Stomach smooth muscle (tissue), 2 donors: ENCODE data around the gene C14orf180.

Experiments used
- H3K27ac ChIP-seq: one replicate; pipeline ENCODE4 v1.7.0; 2013; ENCODE audit warnings: mild to moderate bottlenecking, low read length, inconsistent platforms
- H3K27me3 ChIP-seq, 2 donors: one replicate each; pipeline ENCODE4 v1.7.0; 2013; ENCODE audit warnings: low read length in 2 of 2; ENCODE audit not compliant: insufficient read depth in 2 of 2, control insufficient read depth in 1 of 2
- H3K36me3 ChIP-seq, 2 donors: one replicate each; pipeline ENCODE4 v1.7.0; 2013; ENCODE audit warnings: low read length in 2 of 2; ENCODE audit not compliant: control insufficient read depth in 2 of 2, insufficient read depth in 2 of 2
- H3K4me1 ChIP-seq: one replicate; pipeline ENCODE4 v1.7.0; 2013; ENCODE audit warnings: low read length; ENCODE audit not compliant: control insufficient read depth, insufficient read depth
- H3K4me3 ChIP-seq, 2 donors: one replicate each; pipeline ENCODE4 v1.7.0; 2013; ENCODE audit warnings: low read length in 2 of 2
- H3K9ac ChIP-seq, 2 donors: one replicate each; pipeline ENCODE4 v1.7.0; 2013; ENCODE audit warnings: low read length in 2 of 2, mild to moderate bottlenecking in 1 of 2
- H3K9me3 ChIP-seq, 2 donors: one replicate each; pipeline ENCODE4 v1.7.0; 2013; ENCODE audit warnings: low read length in 2 of 2; ENCODE audit not compliant: control insufficient read depth in 2 of 2
- donor health status: healthy.
- donor health status: Pancreatic carcinoma.

C14orf180 gene

DNA sequence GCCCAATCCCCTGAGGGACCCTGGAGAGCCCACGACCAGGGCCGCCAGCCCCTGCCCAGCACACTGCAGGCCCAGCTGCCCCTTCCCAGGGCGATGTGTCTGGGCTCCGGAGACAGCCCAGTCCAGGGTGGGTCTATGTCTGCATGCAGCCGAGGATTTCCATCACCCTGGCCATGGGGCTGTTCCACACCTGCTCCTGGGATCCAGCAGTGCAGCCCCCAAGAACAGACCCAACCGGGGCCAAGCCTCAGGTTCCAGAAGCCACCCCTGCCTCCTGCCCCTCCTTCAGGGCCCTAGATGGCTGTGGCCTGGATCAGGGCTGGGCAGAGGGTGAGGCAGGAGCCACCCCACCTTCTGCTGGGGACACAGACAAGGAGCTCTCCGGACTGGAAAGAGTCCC lies 11.5 kb downstream of the C14orf180 start:
- Histone ChIP-seq H3K9ac (no peak overlapping the region), H3K27ac (no peak overlapping the region), H3K9me3 (no peaks in the 10 kb centered on the region), H3K4me3 (no peak overlapping the region), H3K4me1 (no peaks in the 10 kb centered on the region), H3K27me3 (peaks cover 0 to 14% of the 10 kb centered on the region in 2 donors), H3K36me3 (no peaks in the 10 kb centered on the region)

DNA sequence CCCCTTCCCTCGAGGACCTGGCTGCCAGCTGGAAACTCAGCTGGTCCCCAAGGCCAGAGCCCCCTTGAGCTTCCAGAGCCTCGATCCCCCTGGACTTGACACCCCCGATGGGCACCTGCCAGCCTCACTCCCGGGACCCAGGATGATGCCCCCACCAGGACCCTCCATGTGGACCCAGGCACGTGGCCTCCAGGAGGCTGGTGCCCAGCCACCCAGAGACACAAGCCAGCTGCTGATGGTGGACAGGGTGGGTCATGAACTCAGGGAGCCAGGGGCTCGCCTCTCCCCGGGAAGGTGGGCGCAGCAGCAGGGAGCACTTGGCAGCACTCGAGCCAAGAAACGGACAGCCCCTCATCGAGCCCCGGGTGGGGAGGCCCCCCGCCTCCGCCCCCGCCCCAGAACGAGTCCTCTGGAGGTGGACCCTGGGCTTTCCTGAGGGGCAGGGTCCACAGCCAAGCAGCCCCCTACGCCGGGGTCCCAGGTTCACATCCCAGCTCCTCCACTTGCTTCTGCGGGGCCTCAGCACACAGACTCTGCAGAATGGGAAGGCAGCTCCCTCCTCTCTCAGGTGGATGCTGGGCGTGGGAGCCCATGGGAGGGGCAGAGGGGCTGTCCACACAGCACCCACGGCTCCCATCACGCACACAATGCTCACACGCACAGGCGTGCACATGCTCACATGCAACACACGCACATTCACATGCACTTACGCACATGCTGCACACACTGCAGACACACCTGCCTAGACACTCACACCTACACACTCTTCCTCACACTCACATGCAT lies 12.1 kb downstream of the C14orf180 start:
- H3K27me3 ChIP-seq = peaks cover 0 to 14% of the 10 kb centered on the region in 2 donors
- no peaks in the 10 kb centered on the region for H3K9me3 ChIP-seq
- no peak overlapping the region for H3K27ac ChIP-seq
- no peak overlapping the region for H3K4me3 ChIP-seq
- no peaks in the 10 kb centered on the region for H3K36me3 ChIP-seq
- no peak overlapping the region for H3K9ac ChIP-seq
- H3K4me1 ChIP-seq = no peaks in the 10 kb centered on the region

DNA sequence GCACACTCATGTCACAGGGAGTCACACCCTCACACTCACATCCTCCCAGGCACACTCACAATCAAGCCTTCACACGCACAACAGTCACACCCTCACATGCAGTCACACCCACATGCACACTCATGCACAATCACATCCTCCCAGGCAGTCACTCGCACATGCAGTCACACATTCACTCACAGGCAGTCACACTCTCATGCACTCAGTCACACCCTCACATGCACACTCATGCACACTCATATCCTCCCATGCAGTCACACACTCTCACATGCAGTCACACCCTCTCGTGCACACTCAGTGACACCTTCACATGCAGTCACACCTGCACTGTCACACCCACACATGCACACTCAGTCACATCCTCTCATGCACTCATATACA lies 12.7 kb downstream of the C14orf180 start:
- H3K27ac ChIP-seq = no peak overlapping the region
- H3K9me3 ChIP-seq = no peaks in the 10 kb centered on the region
- peaks cover 0 to 12% of the 10 kb centered on the region in 2 donors for H3K27me3 ChIP-seq
- no peaks in the 10 kb centered on the region for H3K36me3 ChIP-seq
- no peak overlapping the region for H3K4me3 ChIP-seq
- H3K9ac ChIP-seq = no peak overlapping the region
- H3K4me1 ChIP-seq = no peaks in the 10 kb centered on the region

DNA sequence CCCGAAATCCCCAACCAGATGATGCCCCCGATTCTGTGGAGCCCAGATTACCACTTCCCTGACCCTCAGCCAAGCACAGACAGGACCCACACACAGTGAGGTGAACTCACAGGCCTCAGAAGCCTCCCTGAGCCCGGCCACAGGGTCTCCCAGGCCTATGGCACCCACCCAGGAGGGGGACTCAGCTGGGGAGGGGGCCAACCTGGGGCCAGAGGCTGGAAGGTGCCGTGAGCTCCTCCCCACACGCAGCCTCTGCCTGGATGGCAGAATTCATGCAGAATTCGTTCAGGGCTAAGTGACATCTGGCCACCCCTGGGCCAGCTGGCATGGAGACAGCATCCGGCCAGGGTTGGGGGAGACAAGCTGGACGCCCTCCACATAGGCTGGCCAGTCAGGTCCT lies 13.2 kb downstream of the C14orf180 start:
- no peaks in the 10 kb centered on the region for H3K36me3 ChIP-seq
- no peak overlapping the region for H3K9ac ChIP-seq
- no peaks in the 10 kb centered on the region for H3K9me3 ChIP-seq
- no peak overlapping the region for H3K27ac ChIP-seq
- no peaks in the 10 kb centered on the region for H3K4me1 ChIP-seq
- peaks cover 0 to 12% of the 10 kb centered on the region in 2 donors for H3K27me3 ChIP-seq
- H3K4me3 ChIP-seq = no peak overlapping the region

DNA sequence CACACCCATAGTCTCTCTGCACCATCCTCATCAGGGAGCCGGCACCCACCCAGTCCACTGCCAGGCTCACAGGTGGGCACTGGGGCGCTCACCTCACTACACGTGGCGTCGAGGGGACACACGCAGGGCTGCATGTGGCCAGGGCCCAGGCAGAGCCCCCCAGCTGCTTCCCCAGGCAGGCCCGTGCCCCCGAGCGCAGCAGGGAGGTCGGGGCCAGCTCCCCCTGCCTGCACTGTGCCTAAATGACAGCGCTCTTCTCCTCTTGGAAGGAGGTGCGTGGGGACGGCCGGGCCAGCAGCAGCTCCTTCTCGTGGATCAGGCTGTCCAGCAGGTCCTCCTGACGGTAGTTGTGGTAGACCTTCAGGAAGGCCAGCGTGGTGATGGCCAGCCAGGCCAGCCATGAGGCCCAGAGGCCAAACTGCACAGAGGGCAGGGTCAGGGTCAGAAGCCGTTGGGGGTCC lies 13.7 kb downstream of the C14orf180 start:
- H3K4me1 ChIP-seq = no peaks in the 10 kb centered on the region
- H3K27ac ChIP-seq = no peak overlapping the region
- no peaks in the 10 kb centered on the region for H3K36me3 ChIP-seq
- H3K9ac ChIP-seq = no peak overlapping the region
- no peak overlapping the region for H3K4me3 ChIP-seq
- peaks cover 0 to 12% of the 10 kb centered on the region in 2 donors for H3K27me3 ChIP-seq
- H3K9me3 ChIP-seq = no peaks in the 10 kb centered on the region

DNA sequence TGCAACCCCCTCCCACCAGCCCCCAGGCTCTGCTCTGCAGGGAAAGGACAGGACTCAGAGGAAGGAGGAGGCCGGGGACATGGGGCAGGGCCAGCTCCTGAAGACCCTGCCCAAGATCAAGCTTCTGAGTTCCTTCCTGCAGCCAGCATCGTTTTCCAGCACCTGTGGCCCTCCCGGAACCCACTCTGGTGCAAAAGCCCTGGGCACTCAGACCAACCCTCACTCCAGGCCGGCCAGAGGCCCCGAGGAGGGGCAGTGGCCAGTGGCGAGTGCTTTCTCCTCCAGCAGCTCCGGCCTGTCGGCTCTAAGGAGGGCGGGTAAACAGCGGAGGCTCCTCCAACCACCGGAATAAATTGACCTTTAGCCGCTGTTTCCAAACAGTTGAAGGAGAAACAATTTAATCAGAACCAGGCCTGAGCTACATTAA lies 14.2 kb downstream of the C14orf180 start:
- Histone ChIP-seq H3K4me1 (no peaks in the 10 kb centered on the region), H3K4me3 (no peak overlapping the region), H3K27me3 (peaks cover 0 to 15% of the 10 kb centered on the region in 2 donors), H3K36me3 (no peaks in the 10 kb centered on the region), H3K27ac (no peak overlapping the region), H3K9ac (no peak overlapping the region), H3K9me3 (no peaks in the 10 kb centered on the region)

DNA sequence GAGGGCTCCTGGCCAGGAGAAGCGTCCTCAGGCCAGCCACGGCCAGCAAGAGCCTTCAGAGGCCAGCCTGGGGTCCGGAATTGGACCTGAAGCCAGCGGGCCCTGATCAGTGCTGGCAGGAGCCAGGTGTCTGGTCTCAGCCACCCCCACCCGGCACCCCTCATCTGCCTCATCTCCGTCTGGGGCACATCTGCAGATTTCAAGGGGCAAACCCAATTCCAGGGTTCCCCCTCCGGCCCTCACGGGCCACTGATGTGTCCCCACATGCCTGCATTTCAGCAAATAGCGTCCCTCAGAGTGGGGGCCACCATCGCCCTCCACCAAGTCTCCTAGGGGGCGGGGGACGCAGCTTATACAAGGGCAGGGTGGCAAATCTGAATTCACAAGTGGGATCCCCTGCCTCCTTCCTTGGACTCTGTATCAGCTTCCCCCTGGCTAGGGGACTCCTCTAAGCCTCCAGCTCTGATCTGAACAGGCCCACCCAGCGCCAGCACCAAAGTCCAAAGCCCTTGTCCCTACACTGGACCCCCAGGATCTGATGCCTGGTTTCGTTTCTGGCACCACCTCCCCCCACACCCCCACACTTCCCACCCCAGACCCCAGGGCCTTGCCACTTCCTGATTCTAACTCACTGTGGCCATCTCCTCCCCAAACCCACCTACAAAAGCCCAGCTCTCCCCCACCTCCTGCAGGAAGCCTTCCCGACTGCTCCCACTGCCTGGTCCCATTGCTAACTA lies 14.9 kb downstream of the C14orf180 start:
- no peaks in the 10 kb centered on the region for H3K9me3 ChIP-seq
- no peak overlapping the region for H3K27ac ChIP-seq
- no peak overlapping the region for H3K9ac ChIP-seq
- H3K27me3 ChIP-seq = peaks cover 0 to 17% of the 10 kb centered on the region in 2 donors
- H3K4me1 ChIP-seq = no peaks in the 10 kb centered on the region
- no peaks in the 10 kb centered on the region for H3K36me3 ChIP-seq
- no peak overlapping the region for H3K4me3 ChIP-seq

DNA sequence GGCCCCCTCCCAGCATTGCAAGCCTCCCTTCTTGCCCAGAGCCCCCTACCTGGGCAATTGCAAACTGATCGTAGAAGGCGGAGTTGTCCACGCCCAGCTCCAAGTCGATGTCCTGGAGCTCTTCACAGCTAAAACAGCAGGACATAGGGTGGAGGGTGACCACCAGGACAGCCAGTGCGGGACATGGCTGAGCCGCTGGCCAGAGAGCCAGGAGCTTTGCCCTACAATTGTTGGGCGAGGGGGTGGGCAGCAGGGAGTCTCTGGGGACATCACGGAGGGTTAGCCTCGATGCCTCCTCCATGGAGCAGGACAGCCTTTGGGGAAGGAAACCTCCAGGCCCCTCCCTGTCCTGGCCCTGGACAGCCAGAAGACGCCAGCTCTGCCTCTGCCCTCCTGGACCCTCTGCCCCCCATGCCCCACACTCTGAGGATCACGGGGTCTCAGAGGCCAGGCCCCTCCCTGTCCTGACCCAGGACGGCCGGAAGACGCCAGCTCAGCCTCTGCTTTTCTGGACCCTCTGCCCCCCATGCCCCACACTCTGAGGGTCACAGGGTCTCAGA lies 15.6 kb downstream of the C14orf180 start:
- Histone ChIP-seq H3K9ac (no peak overlapping the region), H3K36me3 (no peaks in the 10 kb centered on the region), H3K27me3 (peaks cover 2 to 22% of the 10 kb centered on the region in 2 donors), H3K9me3 (no peaks in the 10 kb centered on the region), H3K4me3 (no peak overlapping the region), H3K4me1 (no peaks in the 10 kb centered on the region), H3K27ac (no peak overlapping the region)

DNA sequence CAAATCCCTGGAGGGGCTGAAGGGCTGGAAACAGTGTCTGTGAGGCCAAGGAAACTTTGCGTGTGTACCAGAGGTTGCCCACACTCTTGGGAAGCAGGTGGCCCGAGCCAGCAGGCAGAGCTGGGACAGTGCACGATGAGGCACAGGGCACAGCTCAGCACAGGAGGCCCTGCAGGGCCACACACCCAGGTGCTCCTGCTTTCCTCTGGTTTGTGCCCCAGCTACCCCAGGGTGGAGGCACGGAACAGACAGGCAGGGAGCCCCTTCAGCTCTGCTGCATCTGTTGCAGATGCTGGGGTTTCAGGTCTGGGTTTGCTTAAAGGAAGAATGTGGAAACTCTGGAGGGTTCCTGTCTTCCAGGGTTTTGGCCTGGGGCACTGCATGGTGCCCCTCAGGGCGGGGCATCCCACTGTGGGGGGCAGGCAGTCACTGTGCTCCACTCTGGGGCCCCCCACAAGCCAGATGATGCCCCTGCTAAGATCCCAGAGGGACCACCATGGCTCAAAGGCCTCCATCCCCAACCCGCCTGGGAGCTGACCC lies 16.4 kb downstream of the C14orf180 start:
- Histone ChIP-seq H3K9me3 (no peaks in the 10 kb centered on the region), H3K27ac (no peak overlapping the region), H3K9ac (no peak overlapping the region), H3K4me3 (no peak overlapping the region), H3K4me1 (no peaks in the 10 kb centered on the region), H3K27me3 (peaks cover 6 to 25% of the 10 kb centered on the region in 2 donors), H3K36me3 (no peaks in the 10 kb centered on the region)

DNA sequence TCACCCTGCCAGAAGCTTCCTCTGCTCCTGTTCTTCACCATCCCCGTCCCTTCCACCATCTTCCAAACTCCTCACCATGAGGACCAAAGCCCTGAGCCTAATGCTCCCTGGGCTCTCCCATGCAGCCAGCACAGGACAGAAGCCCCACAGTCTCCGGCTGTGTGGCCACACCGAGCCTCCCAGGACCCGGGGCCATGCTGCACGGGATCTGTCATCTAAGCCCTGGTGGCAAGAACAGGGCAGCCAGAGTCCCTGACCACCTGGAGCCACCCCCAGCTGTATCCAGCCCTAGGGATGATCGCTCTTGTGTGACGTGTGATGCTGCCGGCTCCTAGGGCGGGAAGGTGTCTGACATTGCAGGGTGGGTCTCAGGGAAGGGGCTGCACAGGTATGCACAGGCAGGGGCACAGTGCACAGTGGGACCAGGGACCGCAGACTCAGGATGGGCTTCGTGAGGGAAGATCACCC lies 16.9 kb downstream of the C14orf180 start:
- Histone ChIP-seq H3K27me3 (peaks cover 6 to 28% of the 10 kb centered on the region in 2 donors), H3K4me1 (no peaks in the 10 kb centered on the region), H3K27ac (no peak overlapping the region), H3K9me3 (no peaks in the 10 kb centered on the region), H3K4me3 (no peak overlapping the region), H3K9ac (no peak overlapping the region), H3K36me3 (no peaks in the 10 kb centered on the region)
